ENCODE results near the gene ACTL8.
"Not testable (repeated sequence)": the region's sequence is repeated elsewhere in the genome, so short reads cannot be mapped to it uniquely, and the experiment has no call there.

ACTL8 gene

GRCh38 chr1:17735348-17735747 lies 19.8 kb upstream of the ACTL8 start:
- no peak for DNase-seq (ENCODE audit: low read depth in 2 of 2)

- no peak for DNase-seq (ENCODE audit: low read depth in 2 of 2)
Observed at GRCh38 chr1:17735793-17736192, 19.3 kb upstream of the ACTL8 start.

DNA sequence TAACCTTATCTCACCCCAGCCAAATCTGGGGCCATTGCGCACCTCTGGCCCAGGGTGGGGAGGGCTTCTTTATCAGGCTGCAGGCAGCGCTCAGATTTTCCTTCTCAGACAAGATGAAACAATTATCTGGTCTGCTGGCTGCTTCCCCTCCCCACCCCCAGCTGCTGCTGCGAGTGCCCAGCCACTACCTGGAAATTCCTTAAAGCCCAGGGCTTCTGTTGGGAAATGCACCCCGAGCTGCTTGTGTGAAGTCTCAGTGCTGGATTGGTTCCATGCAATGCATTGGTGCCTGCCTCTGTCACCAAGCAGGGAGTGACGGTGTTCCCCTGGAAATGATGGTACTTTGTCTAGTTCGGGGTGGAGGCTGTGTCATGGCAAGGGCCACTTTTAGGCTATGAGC lies 18.5 kb upstream of the ACTL8 start:
- no peak for DNase-seq (ENCODE audit: low read depth in 2 of 2)

DNA sequence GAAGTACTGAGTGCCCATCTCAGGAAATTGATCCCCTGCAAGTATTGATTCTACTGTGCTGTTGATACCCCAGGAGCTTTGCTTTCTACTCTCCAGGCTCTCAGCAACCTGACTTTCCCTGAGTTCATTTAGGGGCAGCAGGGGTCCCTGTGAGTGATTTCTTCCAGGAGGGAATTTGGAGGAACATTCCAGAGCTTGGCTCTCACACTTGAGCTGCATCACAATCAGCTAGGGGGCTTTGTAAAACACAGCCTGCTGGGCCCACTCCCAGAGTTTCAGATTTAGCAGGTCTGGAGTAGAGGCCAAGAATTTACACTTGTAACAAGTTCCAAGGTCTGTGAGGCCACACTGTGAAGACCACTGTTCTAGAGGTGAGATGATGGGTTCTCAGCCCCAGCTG lies 16.1 kb upstream of the ACTL8 start:
- no peak for DNase-seq (ENCODE audit: low read depth in 2 of 2)

DNA sequence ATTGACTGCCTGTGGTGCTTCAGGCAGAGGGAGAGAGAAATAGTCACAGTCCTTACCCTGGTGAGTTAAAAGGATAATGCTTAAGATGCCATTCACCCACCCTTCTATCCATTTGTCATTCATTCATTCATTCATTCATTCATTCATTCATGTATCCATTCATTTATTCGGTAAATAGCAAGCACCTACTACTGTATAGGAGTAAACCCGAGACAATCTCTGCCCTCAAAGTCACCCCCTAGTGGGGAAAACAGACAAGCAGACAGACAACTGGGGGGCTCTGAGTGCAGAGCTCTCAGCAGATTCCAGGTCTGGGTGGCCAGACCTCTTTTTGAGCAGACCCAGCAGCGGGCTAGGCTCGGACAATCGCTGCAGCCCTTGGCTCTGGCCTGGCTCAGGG lies 14.1 kb upstream of the ACTL8 start:
- DNase-seq (ENCODE audit: low read depth in 2 of 2), result no peak

- DNase-seq (ENCODE audit: low read depth in 2 of 2), result no peak
Observed at GRCh38 chr1:17742583-17742982, 12.6 kb upstream of the ACTL8 start.

DNA sequence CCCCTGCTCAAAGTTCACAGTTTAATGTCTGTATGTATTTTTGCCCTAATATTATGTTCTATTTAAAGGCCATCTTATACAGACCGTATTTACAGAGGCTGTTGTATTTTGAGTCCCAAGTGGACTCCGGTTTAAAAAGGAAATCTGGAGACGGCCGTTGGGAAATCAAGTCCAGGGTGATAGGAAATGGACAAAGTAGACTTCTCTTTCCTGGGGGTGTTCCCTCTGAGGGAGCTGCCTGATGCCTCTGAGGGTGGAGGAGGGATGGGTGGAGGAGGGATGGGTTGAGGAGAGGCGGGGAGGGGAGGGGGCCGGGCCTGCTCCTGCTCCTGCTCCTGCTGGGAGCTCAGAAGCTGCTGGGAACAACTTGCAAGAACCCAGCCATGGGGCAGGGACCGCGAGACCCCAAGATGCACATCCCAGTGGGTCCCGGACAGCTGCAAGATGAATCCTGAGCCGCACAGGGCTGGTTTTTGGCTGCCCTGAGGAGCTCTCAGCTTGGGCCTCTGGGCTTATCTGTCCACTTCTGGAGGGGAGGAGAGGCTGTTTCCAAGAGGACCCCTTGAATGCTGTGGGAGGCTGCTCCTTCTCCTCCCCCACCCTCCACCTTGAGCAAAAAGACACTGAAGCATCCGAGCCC lies 12.0 kb upstream of the ACTL8 start:
- DNase-seq (ENCODE audit: low read depth in 2 of 2), result no peak

DNA sequence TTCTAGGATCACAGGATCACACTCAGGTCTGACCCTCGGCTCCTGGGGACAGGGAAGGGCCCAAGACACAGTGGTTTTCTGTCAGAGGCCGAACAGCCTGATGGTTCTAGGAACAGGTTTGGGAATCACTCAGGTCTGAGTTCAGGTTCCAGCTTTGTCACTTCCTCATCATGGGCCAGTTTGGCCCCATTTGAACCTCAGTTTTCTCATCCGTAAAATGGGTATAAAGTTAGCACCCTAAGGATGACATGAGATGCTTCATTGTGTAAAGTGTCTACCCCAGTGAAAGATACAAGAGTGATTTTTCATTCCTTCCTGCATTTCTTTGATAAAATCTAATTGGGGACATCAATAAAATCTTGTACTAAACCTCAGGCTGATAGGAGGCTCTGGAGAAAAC lies 11.2 kb upstream of the ACTL8 start:
- no peak for DNase-seq (ENCODE audit: low read depth in 2 of 2)

DNA sequence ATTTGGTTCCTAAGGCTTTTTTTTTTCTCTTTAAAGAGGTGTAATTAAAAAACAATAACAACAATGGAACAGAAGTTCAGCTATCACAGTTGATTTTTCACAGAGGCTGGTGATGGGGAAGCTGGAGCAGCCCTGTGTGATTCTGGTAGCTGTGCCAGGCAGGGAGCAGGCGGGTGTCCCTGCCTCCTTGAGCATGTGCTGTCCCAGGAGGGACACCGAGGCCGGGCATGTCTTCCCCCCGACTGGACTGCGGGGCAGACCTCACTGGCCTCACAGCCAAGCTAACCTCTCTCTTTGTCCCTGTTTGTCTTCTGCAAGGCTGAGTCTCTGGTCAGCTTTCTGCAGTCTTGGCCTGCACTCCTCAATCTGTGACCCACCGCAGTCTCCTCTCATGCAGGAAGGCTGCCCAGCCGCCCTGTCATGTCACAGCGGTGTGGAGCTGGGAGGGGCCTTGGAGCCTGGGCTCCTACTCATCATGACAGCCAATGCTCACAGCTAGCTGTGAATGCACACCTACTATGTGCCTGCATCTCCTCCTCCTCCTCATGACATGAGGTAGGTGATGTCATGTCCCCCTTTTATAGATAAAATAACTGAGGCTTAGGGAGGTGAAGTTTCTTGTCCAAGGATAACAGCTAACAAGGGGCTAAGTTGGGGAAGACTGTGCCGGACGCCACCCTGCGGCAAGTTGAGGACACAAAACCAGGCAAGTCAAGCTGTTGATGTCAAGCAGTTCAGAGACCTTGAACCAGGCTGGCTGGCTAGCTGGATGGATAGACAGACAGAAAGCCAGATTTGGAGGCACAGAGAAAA lies 10.3 kb upstream of the ACTL8 start:
- DNase-seq (ENCODE audit: low read depth in 2 of 2), result no peak

DNA sequence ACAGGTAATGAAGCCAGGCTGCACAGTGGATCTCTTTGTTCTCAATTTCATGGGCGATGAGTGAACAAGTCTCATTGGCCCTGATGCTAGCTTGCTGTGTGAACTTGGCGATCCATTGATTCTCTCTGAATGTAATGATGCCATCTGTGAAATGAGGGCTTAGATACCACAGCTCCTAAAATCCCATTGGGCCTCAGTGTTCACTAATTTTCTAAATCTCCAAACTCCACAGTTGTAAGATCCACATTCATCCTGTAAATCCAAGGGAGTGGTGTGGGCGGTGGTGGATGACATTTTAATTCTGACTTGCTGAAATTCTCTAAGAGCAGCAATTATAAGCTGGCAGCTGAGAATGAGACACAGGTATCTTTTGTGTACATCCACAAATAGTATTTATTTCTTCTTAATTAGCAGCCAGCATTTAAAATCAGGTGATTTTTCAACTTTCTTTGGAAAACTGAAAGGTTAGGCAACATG lies 9.6 kb upstream of the ACTL8 start:
- DNase-seq (ENCODE audit: low read depth in 2 of 2), result no peak

GRCh38 chr1:17746281-17746680 lies 8.9 kb upstream of the ACTL8 start:
- DNase-seq (ENCODE audit: low read depth in 2 of 2), result not testable (repeated sequence)

GRCh38 chr1:17746920-17747319 lies 8.2 kb upstream of the ACTL8 start:
- no peak for DNase-seq (ENCODE audit: low read depth in 2 of 2)

- DNase-seq (ENCODE audit: low read depth in 2 of 2), result no peak
Observed at GRCh38 chr1:17750333-17750732, 4.8 kb upstream of the ACTL8 start.

DNA sequence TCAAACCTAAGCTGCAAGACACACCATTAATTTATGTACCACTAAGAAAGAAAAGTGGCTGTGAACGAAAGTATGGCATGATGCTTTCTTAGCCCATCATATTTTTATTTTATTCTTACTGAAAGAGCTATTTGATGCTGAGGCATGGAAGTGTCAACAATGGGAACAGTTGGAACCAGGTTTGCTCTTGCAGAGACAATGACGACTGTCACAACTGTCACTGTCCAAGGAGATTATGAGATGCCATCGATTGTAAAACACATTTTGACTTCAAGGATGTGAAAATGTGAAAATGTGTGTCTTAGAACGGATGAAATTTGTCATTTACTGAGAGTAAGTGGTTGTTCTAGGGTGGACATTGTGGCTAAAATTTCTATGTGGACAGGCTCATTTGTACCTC lies 2.8 kb upstream of the ACTL8 start:
- DNase-seq (ENCODE audit: low read depth in 2 of 2), result no peak

DNA sequence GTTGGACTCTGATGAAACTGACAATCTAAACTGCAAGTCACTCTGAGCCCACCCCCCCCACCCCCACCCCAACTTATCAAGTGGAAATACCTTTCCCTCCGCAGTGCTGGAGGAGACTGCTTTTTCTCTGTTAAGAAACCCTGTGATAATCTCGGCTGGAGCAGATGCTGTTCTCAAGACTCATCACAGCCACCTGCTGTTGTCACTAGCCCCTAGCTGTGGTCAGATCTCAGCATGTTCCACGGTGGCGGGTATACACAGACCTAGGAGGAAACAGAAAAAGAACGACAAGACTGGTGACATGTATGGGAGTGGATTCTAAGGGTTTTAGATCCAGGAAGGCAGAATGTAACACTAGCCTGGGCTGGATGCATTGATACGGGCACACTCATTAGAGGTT lies 2.3 kb downstream of the ACTL8 start:
- DNase-seq (ENCODE audit: low read depth in 2 of 2), result no peak

DNA sequence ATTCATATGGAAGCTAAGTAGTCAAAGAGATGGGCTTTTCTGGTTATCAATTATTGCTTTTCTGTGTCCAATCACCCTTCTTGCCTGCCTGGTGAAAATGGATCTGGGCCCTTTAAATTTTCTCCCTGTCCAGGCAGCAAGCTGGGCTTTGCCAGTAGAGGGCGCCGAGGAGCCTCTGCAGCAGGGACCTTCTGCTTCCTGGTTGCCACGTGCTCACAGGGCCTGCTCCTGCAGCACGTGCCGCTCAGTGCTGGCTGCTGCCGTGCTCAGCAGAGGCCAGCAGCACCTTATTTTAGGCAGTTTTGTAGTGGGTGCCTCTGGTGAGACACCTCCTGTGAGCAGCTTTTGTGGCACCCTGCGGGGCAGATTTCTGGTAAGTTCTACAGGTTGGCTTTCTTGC lies 4.0 kb downstream of the ACTL8 start:
- DNase-seq (ENCODE audit: low read depth in 2 of 2), result no peak

DNA sequence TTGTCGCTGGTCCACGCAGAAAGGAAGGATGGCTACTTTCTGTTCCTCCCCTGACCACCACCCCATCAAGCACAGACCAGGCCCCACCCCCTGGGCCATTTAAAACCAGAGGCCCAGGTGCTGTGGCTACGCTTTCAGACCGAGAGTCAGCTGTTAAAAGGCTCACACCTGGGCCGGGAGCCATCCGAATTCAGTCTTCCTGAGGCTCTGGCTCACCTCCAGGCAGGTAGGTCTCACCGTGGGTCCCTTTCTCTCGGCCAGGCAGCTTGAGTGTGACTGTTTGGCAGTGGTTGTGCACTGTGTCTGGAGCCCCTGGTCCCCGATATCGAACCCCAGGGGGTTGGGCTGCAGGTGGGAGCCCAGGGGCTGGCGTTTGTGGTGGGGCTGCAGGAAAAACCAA lies 7.2 kb downstream of the ACTL8 start:
- DNase-seq (ENCODE audit: low read depth in 2 of 2), result no peak

- no peak for DNase-seq (ENCODE audit: low read depth in 2 of 2)
Observed at GRCh38 chr1:17763417-17763816, 8.3 kb downstream of the ACTL8 start.

- no peak for DNase-seq (ENCODE audit: low read depth in 2 of 2)
Observed at GRCh38 chr1:17763995-17764394, 8.9 kb downstream of the ACTL8 start.

GRCh38 chr1:17764591-17764990 lies 9.5 kb downstream of the ACTL8 start:
- no peak for DNase-seq (ENCODE audit: low read depth in 2 of 2)

- no peak for DNase-seq (ENCODE audit: low read depth in 2 of 2)
Observed at GRCh38 chr1:17765444-17766411, 10.6 kb downstream of the ACTL8 start.

DNA sequence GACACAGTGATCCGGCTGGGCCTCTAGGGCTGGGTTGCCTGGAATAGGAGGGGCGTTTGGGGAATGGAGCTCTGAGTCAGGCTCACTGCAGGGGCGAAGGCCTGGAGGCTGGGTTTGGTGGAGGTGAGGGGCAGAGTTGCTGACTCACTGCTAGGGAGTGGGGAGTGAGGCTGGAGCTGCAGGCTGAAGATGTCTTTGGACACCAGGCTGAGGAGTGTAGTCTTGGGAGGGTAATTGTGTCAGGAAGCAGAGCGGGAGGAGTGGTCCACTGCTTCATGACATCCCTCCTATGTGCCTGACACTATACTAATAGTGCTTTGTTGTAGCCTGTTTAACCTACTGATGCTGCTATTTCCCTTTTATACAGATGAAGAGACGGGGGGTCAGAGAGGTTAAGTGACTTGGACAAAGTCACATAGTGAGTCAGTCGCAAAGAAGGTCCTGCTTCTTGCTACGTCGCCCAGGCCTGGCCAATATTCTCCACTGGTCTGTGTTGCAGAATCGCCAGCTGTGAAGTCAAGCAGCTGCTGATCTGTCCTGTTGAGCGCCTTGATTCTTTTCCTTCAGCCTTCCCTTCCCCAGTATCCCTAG lies 13.6 kb downstream of the ACTL8 start:
- DNase-seq (ENCODE audit: low read depth in 2 of 2), result no peak
